ENCODE measurements around the gene KRTAP5-3.
"Not testable (repeated sequence)": the region's sequence is repeated elsewhere in the genome, so short reads cannot be mapped to it uniquely, and the experiment has no call there.

KRTAP5-3 gene

GRCh38 chr11:1575756-1576155 is 32.5 kb downstream of the KRTAP5-3 start:
- DNase-seq: not testable (repeated sequence)

- no peak for DNase-seq
Observed at GRCh38 chr11:1574933-1575242, 33.4 kb downstream of the KRTAP5-3 start.

DNA sequence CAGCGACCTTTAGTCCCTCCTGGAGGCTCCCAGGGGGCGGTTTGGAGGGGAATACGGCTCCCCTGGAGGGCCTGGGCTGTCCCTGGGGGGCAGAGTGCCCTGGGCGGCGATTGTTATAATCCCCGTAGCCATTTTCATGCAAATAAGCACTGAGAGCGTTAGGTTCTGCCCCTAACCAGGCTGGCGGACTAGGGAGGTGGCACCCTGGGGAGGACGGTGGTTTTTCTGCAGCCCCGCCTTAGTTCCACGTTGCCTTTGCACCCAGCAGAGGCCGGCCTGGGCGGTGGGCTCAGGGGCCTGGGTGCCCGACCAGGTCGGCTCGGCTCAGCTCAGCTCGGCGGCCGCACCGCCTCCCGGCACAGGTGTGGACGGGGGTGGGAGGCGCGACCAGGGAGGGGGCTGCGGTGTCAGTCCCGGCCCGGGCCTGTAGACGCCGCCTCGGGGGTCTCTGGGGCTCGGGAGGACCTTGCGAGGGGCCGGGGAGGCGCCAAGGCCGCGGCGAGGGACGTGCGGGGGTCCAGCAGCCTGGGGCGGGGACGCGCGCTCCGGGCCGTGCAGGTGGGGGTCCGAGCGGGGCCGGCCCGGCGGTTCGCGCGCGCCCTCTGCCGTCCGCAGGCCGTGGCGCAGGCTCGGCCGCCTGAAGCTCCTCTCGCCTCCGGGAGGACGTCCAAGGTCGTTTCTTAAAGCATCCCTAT is 33.9 kb downstream of the KRTAP5-3 start:
- DNase-seq: no peak

DNA sequence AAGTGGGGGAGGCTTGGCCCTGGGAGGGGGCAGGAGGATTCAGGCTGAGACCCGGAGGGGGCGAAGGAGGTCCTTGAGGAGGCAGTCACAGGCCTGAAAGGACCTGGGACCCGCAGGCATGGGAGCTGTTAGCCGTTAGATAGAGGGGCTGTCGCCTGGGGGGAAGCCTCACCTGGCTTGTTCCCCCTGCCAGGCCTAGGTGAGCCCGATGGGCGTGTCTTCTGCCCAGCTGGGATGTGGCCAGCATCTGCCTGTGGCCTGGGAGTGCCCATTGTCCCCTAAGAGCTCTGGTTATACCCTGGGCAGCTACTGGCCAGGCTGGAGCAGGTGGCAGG is 34.4 kb downstream of the KRTAP5-3 start:
- DNase-seq: no peak

DNA sequence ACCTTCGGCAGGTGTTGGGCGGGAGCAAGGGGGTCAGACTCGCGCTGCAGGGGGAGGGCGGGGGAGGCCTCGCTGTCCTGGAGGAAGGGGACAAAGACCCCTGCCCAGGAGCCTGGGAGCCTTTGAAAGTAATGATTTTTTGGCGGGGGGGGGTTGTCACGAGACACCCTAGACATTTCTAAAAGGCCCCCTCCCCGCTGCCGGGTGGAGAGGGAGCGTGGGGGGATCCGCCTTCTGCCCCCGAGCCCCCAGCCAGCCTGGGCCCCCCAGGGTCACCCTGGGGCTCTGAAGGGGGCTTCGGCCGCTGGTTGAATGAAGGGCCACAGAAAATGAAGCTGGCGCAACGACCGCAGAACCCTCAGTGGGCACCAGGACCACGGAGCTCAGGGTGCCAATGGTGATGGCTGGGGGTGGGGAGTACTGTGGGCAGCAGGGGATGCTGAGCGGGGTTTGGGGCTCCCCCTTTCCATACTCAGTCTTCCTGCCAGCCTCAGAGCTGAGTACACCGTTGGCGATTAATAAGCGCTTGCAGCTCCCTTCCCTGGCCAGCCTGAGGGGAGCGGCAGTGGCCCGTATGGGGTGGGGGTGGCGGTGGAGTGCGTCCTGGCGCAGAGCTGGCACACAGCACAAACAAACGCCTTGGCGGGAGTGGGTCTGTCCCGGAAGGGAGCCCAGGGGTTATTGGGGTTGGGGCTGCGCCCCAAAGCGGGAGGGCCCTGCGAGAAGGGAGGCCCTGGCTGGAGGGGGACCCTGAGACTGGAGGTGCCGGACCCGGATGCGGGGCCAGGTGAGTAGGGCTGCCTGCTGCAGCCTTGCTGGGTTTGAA is 35.0 kb downstream of the KRTAP5-3 start:
- no peak for DNase-seq

GRCh38 chr11:1572197-1573076 is 35.8 kb downstream of the KRTAP5-3 start, which contains the start of gene DUSP8:
DUSP8 (minus strand) TSS chr11:1572271; CDS start chr11:1565826, 6,445 bp downstream.
- DNase-seq: no peak

DNA sequence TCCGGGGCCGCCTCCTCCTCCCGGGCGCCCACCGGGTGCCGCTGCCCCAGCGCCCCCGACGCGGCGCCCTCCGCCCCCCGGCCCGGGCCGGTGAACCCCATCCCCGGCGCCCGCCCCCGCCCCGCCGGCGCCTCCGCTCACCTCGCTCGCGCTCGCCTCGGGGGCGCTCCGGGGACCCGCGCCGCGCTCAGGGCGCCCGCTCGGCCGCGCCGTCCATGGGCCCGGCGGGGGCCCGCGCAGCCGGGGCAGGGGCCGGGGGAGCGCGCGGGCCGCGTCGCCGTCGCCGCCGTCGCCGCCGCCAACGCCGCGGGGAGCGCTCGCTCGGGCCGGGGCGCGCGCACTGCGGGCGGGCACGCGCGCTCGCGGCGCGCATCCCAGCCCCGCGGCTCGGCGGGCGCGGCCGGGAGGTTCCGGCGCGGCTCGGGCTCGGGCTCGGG is 36.5 kb downstream of the KRTAP5-3 start:
- no peak for DNase-seq

- DNase-seq: no peak
Observed at GRCh38 chr11:1570896-1571759, 37.1 kb downstream of the KRTAP5-3 start.

- DNase-seq: no peak
Observed at GRCh38 chr11:1570531-1570895, 37.8 kb downstream of the KRTAP5-3 start.

DNA sequence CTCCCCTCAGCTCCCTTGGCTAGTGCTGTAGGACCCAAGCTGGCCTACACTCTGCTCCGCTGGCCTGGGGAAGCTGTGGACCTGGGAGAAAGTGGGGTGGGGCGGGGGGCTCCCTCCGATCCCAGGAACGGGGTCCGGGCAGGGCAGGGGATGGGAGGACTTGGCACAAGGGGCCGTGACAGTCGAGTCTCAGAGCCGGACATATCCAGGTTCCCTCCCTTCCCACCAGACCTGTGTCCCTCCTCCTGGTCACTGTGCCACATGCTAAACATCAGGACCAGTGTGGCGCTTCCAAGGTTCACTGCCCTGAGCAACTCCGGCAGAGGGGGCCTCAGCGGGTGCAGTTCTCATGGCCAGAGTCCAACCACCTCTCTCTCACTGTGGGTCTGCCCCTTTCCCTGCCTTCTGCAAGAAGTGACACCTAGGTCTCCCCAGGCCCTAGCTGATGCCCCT is 38.2 kb downstream of the KRTAP5-3 start:
- DNase-seq: no peak

- DNase-seq: no peak
Observed at GRCh38 chr11:1569251-1569780, 38.9 kb downstream of the KRTAP5-3 start.

DNA sequence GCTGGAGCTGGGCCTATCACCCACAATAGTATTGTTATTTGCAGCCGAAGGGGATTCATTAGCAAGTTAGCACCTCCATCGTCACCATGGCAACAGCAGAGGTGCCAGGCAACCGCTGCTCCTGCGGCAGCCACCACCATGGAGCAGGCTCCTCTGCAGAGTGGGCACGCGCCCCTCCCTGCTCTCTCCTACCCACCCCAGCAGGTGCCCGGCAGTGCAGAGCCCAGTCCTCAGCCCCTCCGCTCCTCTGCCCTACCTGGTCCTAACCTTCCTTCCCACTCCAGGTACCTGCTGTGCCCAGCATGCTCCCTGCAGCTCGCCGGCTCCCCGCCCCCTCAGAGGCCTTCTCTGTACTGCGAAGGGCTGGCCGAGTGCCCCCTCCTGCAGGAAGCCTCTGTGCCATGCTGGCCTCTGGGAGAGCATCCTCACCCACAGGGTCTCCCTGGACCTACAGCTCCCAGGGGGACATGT is 39.8 kb downstream of the KRTAP5-3 start:
- DNase-seq: no peak

DNA sequence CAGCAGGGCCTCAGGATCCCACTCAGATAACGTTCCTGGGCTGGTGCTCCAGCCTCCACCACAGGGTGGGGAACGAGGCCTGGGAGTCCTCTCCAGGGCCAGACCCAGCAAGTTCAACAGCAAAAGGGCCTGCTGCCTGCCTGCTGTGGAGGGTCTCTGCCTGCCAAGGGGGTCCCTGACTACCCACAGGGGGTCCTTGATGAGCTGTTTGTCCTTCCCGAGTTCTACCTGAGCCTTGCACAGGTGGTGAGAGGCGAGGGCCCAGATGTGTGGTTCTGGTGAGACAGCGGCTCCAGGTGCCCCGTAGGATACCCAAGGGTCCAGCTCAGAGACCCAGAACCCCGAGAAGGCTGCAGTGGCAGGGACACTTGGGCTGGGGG is 40.6 kb downstream of the KRTAP5-3 start:
- DNase-seq: no peak

GRCh38 chr11:1567052-1567720 is 41.1 kb downstream of the KRTAP5-3 start:
- no peak for DNase-seq

DNA sequence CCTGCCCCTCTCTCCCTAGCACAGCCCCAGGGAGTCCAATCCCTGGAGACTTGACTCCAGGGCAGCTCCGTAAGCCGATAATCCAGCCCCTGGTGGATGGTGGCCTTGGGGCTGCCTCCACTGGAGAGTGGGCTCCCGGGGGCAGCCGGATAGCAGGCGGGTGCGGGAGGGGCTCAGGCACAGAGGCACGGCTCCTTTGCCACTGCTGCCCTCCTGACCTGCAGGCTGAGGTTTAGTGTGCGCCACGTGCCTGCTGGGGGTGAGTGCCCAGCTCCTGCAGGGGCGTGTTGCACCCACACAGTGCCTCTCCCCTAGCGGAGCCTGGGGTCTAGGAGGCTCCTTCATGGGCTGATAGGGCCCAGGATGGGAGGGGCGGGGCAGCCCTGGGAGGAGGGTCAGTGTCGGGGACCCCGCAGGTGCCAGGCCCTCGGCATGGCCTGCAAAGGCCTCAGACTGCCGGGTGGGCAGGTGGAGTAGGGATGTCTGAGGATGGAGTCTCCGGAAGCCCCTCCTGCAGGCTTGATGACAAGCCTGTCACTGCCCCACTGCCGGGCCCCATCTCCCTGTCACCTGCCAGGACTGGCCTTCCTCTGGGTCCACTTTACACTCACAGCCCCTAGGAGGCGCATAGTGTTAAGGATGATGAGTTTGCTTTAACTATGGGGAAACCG is 41.7 kb downstream of the KRTAP5-3 start:
- DNase-seq: no peak

GRCh38 chr11:1565904-1566247 is 42.4 kb downstream of the KRTAP5-3 start:
- no peak for DNase-seq

DNA sequence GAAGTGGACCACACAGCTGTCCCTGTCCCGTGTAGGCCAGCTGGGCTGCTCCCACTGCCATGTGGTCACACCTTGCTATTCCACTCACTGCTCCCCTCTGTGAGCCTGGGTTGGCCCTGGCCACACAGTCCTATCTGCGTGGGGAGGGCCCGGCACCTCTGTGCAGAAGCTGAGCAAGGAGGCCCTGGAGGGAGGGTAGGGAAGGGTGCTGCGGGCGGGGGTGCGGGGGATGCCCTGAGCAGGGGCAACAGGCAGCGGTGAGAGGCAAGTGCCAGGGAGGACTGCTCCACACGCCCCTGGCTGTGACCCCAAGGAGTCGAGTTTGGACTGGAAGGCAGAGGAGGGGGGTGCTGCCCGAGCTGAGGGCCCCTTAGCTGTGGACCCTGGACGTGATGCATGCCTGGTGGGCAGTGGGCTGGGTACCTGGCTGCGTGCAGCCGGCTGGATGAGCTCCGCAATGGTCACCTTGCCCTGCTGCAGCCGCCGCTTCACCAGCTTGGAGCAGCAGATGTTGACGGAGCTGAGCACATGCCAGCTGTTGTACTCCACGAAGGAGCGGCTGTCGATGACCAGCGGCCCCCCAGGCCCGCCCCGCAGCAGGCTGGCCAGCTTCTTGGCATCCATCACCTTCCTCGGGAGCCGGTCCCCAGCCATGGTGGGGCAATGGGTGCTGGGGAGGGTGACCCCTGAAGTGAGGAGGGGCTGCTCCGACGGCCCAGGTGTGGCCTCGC is 42.9 kb downstream of the KRTAP5-3 start:
- DNase-seq: no peak

DNA sequence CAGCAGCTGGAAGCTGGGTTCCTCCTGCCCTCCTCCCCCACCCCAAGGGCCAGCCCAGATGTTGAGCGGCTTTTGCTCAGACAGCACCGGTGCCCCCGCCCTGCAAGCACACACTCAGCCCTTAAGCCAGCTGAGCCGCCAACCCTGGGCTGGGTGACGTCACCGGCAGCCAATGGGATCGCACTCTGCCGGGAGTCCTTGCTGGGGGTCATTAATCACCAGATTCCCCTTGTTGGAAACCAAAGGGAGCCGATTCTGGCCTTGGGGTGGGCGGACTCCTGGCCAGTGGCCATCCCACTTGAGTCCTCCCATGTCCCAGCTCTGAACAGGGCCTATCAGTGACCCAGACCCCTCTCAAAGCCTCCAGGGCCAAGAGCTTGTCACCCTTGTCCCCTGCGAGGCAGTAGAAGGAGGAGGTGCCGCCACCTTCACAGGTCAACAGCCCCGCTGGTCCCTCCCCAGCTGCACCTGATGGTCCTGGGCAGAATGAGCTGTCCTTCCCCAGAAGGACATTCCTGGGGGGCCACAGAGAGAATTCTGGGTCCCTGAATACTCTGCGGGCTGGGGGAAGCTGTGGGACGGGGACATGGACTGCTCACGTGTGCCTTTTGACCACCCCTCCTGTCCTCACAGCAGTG is 43.6 kb downstream of the KRTAP5-3 start:
- DNase-seq: no peak

GRCh38 chr11:1563697-1564534 is 44.3 kb downstream of the KRTAP5-3 start:
- DNase-seq: no peak
